ENCODE results near the gene PBX1.
A peak's percentile ranks its signal among the peaks of the same experiment; 100 is the strongest.

The PBX1 gene

GRCh38 chr1:164589961-164590507, 31.1 kb downstream of the PBX1 start:
- no peak overlapping the region for H3K4me3 ChIP-seq (replicated peaks in 1 of 2; ENCODE audit: low read depth in 2 of 2, low read length in 2 of 2)
- no peak for DNase-seq (ENCODE audit: low read depth in 2 of 2)
- TF ChIP-seq CTCF (IDR thresholded peaks at IDR 0.05; ENCODE audit: low read depth, low read length): no peak

GRCh38 chr1:164590592-164590991, 31.6 kb downstream of the PBX1 start:
- TF ChIP-seq CTCF (IDR thresholded peaks at IDR 0.05; ENCODE audit: low read depth, low read length): no peak
- no peak overlapping the region for H3K4me3 ChIP-seq (replicated peaks in 1 of 2; ENCODE audit: low read depth in 2 of 2, low read length in 2 of 2)
- DNase-seq (ENCODE audit: low read depth in 2 of 2): no peak

GRCh38 chr1:164591858-164592257, 32.9 kb downstream of the PBX1 start:
- H3K4me3 ChIP-seq (replicated peaks in 1 of 2; ENCODE audit: low read depth in 2 of 2, low read length in 2 of 2): no peak overlapping the region
- peak in 1 of 2 donors; percentile 47 for DNase-seq (ENCODE audit: low read depth in 2 of 2)
- no peak for TF ChIP-seq CTCF (IDR thresholded peaks at IDR 0.05; ENCODE audit: low read depth, low read length)

DNA sequence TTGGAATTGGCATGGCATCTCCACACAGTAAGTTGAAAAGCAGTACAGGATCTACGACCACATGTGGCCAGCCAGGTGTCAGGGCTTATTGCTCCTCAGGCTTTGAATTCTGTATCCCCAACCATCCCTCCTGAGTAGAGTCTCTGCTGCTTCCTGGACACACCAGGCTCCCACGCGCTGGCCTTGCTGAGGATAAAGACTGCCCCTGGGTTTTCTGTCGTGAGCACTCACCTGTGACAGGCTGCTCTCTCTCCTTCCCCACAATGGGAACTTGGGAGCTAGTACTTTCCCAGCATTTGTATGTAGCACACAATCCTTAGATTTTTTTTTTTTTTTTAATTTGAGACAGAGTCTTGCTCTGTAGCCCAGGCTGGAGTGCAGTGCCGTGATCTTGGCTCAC, 33.6 kb downstream of the PBX1 start:
- no peak for TF ChIP-seq CTCF (IDR thresholded peaks at IDR 0.05; ENCODE audit: low read depth, low read length)
- no peak overlapping the region for H3K4me3 ChIP-seq (replicated peaks in 1 of 2; ENCODE audit: low read depth in 2 of 2, low read length in 2 of 2)
- no peak for DNase-seq (ENCODE audit: low read depth in 2 of 2)

GRCh38 chr1:164595212-164595611, 36.2 kb downstream of the PBX1 start:
- no peak overlapping the region for H3K4me3 ChIP-seq (replicated peaks in 1 of 2; ENCODE audit: low read depth in 2 of 2, low read length in 2 of 2)
- no peak for DNase-seq (ENCODE audit: low read depth in 2 of 2)
- TF ChIP-seq CTCF (IDR thresholded peaks at IDR 0.05; ENCODE audit: low read depth, low read length): no peak

DNA sequence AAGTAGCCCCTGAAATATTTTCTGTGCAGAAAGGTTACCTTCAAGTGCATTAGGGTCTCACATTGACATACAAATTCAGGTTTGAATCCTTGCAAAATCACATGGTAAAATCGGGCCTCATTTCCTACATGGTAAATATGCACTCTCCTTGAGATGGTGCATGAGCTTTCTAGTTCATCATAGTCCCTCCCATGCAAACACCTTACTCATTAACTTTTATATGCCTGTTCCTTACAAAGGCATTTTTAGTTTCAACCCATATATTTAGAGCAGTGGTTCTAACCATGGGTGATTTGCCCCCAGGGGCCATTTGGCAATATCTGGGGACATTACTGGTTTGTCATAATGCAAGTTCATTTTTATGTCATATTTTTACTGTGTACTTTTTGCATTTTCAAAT, 37.2 kb downstream of the PBX1 start:
- TF ChIP-seq CTCF (IDR thresholded peaks at IDR 0.05; ENCODE audit: low read depth, low read length): no peak
- H3K4me3 ChIP-seq (replicated peaks in 1 of 2; ENCODE audit: low read depth in 2 of 2, low read length in 2 of 2): no peak overlapping the region
- no peak for DNase-seq (ENCODE audit: low read depth in 2 of 2)

DNA sequence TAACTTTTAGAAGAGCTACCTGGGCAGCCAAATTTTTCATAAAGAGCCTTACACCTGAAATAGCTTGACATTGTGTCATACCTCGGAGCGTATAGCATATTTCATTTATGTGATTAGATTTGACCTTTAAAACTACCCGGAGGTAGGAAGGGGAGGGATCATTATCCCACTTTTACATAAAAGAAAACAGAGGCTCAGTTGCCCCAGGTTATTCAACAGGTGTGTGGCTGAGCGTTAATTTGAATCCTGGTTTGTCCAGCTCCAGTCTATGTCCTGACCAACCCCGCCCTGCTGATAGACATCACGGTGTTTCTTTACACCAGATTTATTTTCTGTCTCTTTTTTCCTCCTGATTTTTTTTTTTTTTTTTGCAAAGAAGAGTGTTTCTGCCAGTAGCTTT, 39.7 kb downstream of the PBX1 start:
- DNase-seq (ENCODE audit: low read depth in 2 of 2): no peak
- no peak for TF ChIP-seq CTCF (IDR thresholded peaks at IDR 0.05; ENCODE audit: low read depth, low read length)
- H3K4me3 ChIP-seq (replicated peaks in 1 of 2; ENCODE audit: low read depth in 2 of 2, low read length in 2 of 2): no peak overlapping the region
